Prostate gland (tissue), 2 donors: ENCODE data around the gene EFCC1.

Experiments used
- POLR2A ChIP-seq: fragments of 450-650 bp; IDR thresholded peaks from one replicate; pipeline ENCODE4 v1.6.1; 2016; ENCODE audit warnings: antibody characterized with exemption, mild to moderate bottlenecking
- POLR2AphosphoS5 ChIP-seq: sonication (generic); formaldehyde crosslinking; IDR thresholded peaks from one replicate; pipeline ENCODE4 v1.6.1; 2017; ENCODE audit warnings: antibody characterized with exemption
- TF ChIP-seq, protein P1 (sequence below), 4 experiments: fragments of 200-600 bp in 2 of 4; fragments of 450-650 bp in 2 of 4; sonication (generic) in 2 of 4; IDR thresholded peaks; 1 replicate in 3 of 4; 2 replicates in 1 of 4; pipeline ENCODE4 v1.5.1; 2016 to 2019; ENCODE audit warnings: antibody characterized with exemption in 4 of 4, mild to moderate bottlenecking in 2 of 4, moderate library complexity in 2 of 4

DNA sequence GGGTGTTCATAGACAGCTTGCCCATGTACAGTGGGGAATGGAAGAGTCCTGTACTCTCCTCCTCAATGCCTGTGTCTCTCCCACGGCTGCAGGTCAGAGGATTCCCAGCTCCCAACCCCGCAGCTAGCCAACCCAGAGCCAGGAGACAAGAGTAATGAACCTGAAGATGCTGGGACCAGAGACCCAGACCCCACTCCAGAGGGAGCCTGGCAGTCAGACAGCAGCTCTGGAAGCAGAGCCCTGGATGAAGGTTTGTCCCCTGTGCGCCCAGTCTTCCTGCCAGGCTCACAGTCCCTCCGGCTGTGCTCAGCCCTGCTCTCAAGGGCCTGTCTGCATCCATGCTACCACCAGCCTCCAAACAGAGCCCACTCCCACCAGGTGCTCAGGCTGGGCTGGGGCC lies 29.5 kb downstream of the EFCC1 start:
- TF ChIP-seq, protein P1, sequence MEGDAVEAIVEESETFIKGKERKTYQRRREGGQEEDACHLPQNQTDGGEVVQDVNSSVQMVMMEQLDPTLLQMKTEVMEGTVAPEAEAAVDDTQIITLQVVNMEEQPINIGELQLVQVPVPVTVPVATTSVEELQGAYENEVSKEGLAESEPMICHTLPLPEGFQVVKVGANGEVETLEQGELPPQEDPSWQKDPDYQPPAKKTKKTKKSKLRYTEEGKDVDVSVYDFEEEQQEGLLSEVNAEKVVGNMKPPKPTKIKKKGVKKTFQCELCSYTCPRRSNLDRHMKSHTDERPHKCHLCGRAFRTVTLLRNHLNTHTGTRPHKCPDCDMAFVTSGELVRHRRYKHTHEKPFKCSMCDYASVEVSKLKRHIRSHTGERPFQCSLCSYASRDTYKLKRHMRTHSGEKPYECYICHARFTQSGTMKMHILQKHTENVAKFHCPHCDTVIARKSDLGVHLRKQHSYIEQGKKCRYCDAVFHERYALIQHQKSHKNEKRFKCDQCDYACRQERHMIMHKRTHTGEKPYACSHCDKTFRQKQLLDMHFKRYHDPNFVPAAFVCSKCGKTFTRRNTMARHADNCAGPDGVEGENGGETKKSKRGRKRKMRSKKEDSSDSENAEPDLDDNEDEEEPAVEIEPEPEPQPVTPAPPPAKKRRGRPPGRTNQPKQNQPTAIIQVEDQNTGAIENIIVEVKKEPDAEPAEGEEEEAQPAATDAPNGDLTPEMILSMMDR (IDR thresholded peaks at IDR 0.05): no peak
- no peak for TF ChIP-seq POLR2AphosphoS5
- TF ChIP-seq POLR2A: no peak
